Measurements from ENCODE around the gene CIBAR2.
A peak's percentile ranks its signal among the peaks of the same experiment; 100 is the strongest.

Gene CIBAR2

DNA sequence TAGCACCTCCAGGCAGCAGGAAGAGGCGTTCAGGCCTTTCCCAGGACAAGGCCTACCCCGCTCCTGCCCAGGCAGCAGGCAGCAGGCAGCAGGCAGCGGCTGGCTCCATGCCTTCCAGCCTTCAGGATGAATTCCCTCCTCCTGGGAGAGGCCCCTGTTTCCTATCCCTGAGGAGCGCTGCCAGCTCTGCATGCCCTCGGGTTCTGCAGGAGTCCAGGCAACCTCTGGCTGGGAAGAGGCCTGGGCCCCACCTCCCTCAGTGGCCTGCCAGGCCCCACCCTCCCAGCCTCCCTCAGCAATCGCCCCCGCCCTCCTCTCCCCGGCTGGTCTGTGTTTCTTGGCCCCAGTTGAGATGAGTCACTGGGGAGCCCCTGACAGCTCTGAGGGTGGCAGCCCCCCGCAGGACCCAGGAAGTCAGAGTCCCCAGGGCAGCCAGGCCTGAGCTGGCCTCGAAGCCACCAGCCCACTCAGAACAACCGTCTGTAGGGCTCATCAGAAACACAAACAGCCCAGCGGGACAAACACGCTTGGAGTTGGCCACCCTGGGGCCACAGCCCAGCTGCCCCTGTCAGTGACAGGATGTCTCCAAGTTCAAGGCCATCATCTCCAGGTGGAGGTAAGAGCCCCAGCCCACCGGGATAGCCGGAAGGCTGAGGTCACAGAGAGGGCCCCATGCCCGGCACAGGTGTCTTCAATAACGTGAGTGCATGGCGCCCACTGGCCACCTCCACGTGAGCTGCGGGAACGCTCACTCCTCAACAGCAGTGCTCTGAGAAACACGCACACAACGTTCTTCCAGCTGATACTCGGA lies 39.5 kb upstream of the CIBAR2 start (continued):
- TF ChIP-seq KLF16 (tag by site-specific recombination; IDR thresholded peaks at IDR 0.05) (0 out of 2 replicates have a peak, but pooled peaks have one; percentile 25), ZFP37 (tag by site-specific recombination; IDR thresholded peaks at IDR 0.05) (no peak), EGR2 (tag by site-specific recombination; IDR thresholded peaks at IDR 0.05; ENCODE audit: low read depth) (peak; percentile 61; the same call in 1 of the 2 replicates)
- TF ChIP-seq, protein P1, sequence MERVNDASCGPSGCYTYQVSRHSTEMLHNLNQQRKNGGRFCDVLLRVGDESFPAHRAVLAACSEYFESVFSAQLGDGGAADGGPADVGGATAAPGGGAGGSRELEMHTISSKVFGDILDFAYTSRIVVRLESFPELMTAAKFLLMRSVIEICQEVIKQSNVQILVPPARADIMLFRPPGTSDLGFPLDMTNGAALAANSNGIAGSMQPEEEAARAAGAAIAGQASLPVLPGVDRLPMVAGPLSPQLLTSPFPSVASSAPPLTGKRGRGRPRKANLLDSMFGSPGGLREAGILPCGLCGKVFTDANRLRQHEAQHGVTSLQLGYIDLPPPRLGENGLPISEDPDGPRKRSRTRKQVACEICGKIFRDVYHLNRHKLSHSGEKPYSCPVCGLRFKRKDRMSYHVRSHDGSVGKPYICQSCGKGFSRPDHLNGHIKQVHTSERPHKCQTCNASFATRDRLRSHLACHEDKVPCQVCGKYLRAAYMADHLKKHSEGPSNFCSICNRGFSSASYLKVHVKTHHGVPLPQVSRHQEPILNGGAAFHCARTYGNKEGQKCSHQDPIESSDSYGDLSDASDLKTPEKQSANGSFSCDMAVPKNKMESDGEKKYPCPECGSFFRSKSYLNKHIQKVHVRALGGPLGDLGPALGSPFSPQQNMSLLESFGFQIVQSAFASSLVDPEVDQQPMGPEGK (tag by site-specific recombination; IDR thresholded peaks at IDR 0.05), result peak; percentile 48

- H3K4me3 ChIP-seq (ENCODE audit: low read depth, low read length), result no peak overlapping the region
- CTCF ChIA-PET, result no interaction called here
- no peak overlapping the region for H3K27ac ChIP-seq (ENCODE audit: extremely low read depth, low read depth, low read length)
- H3K36me3 ChIP-seq (ENCODE audit: control insufficient read depth in 2 of 2, insufficient read depth in 1 of 2, low read length in 2 of 2), result no peaks in the 10 kb centered on the region
- H3K4me1 ChIP-seq (ENCODE audit: control insufficient read depth, insufficient read depth, low read length), result 0 out of 2 replicates have a peak, but pooled peaks cover 2% of the 10 kb centered on the region
- POLR2A ChIA-PET, result interaction anchor here (0.9 kb wide), 1 partner anchor 8 kb away, joined by 3 read pairs; no protein-coding TSS in a partner anchor
- H3K9me3 ChIP-seq (ENCODE audit: control insufficient read depth, insufficient read depth, low read depth, low read length), result no peaks in the 10 kb centered on the region
- TF ChIP-seq, protein P2, sequence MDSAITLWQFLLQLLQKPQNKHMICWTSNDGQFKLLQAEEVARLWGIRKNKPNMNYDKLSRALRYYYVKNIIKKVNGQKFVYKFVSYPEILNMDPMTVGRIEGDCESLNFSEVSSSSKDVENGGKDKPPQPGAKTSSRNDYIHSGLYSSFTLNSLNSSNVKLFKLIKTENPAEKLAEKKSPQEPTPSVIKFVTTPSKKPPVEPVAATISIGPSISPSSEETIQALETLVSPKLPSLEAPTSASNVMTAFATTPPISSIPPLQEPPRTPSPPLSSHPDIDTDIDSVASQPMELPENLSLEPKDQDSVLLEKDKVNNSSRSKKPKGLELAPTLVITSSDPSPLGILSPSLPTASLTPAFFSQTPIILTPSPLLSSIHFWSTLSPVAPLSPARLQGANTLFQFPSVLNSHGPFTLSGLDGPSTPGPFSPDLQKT (IDR thresholded peaks at IDR 0.05; ENCODE audit: borderline replicate concordance, low read depth, low read length), result no peak
- peak; percentile 89 for TF ChIP-seq ZNF10 (tag by site-specific recombination; IDR thresholded peaks at IDR 0.05)
- TF ChIP-seq ZNF596 (tag by site-specific recombination; IDR thresholded peaks at IDR 0.05), result peak; percentile 93
- 0 out of 2 replicates have a peak, but pooled peaks have one; percentile 4 for TF ChIP-seq ZNF707 (tag by site-specific recombination; IDR thresholded peaks at IDR 0.05)
These were observed 38.9 kb upstream of the CIBAR2 start for GRCh38 chr16:85151079-85151602.

- Histone ChIP-seq H3K27ac (ENCODE audit: extremely low read depth, low read depth, low read length) (no peak overlapping the region), H3K4me1 (ENCODE audit: control insufficient read depth, insufficient read depth, low read length) (0 out of 2 replicates have a peak, but pooled peaks cover 2% of the 10 kb centered on the region), H3K4me3 (ENCODE audit: low read depth, low read length) (no peak overlapping the region), H3K36me3 (ENCODE audit: control insufficient read depth in 2 of 2, insufficient read depth in 1 of 2, low read length in 2 of 2) (no peaks in the 10 kb centered on the region), H3K9me3 (ENCODE audit: control insufficient read depth, insufficient read depth, low read depth, low read length) (no peaks in the 10 kb centered on the region)
- ChIA-PET CTCF (interaction anchor here (0.8 kb wide), 1 partner anchor 11 kb away, joined by 3 read pairs; no protein-coding TSS in a partner anchor), POLR2A (no interaction called here)
- TF ChIP-seq ZNF211 (tag by site-specific recombination; IDR thresholded peaks at IDR 0.05; ENCODE audit: low read depth) (peak; percentile 39; the same call in 1 of the 2 replicates), ZNF654 (tag by site-specific recombination; IDR thresholded peaks at IDR 0.05; ENCODE audit: low read depth) (no peak), ZNF830 (tag by site-specific recombination; IDR thresholded peaks at IDR 0.05; ENCODE audit: low read depth) (no peak), ZNF341 (tag by site-specific recombination; IDR thresholded peaks at IDR 0.05; ENCODE audit: low read depth) (no peak), ZFP41 (tag by site-specific recombination; IDR thresholded peaks at IDR 0.05; ENCODE audit: borderline replicate concordance) (no peak), ZFP37 (tag by site-specific recombination; IDR thresholded peaks at IDR 0.05) (no peak), ZNF132 (tag by site-specific recombination; IDR thresholded peaks at IDR 0.05; ENCODE audit: borderline replicate concordance) (no peak), PBX3 (CRISPR knock-in tag; IDR thresholded peaks at IDR 0.05) (no peak), ZNF398 (tag by site-specific recombination; IDR thresholded peaks at IDR 0.05) (peak; percentile 21; the same call in 1 of the 2 replicates), ZBTB1 (tag by site-specific recombination; IDR thresholded peaks at IDR 0.05) (no peak), KLF1 (tag by site-specific recombination; IDR thresholded peaks at IDR 0.05) (no peak), ZNF19 (tag by site-specific recombination; IDR thresholded peaks at IDR 0.05; ENCODE audit: low read depth) (no peak), ZNF366 (tag by site-specific recombination; conservative IDR thresholded peaks at IDR 0.05) (no peak)
- TF ChIP-seq, protein P3, sequence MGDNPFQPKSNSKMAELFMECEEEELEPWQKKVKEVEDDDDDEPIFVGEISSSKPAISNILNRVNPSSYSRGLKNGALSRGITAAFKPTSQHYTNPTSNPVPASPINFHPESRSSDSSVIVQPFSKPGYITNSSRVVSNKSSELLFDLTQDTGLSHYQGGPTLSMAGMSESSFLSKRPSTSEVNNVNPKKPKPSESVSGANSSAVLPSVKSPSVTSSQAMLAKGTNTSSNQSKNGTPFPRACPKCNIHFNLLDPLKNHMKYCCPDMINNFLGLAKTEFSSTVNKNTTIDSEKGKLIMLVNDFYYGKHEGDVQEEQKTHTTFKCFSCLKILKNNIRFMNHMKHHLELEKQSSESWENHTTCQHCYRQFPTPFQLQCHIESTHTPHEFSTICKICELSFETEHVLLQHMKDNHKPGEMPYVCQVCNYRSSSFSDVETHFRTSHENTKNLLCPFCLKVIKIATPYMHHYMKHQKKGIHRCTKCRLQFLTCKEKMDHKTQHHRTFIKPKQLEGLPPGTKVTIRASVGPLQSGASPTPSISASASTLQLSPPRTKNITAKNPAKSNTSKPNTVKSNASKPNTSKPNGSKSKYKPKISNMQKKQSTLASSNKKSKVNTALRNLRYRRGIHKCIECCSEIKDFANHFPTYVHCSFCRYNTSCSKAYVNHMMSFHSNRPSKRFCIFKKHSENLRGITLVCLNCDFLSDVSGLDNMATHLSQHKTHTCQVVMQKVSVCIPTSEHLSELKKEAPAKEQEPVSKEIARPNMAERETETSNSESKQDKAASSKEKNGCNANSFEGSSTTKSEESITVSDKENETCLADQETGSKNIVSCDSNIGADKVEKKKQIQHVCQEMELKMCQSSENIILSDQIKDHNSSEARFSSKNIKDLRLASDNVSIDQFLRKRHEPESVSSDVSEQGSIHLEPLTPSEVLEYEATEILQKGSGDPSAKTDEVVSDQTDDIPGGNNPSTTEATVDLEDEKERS (tag by site-specific recombination; IDR thresholded peaks at IDR 0.05), result no peak
These were observed 38.2 kb upstream of the CIBAR2 start for GRCh38 chr16:85150331-85150940.
